ENCODE results near the gene GSTO2. TPM values are rescaled to one million over a fixed set of nuclear protein-coding genes. Genes with fewer than 3 reads are reported as not detected.
A peak's percentile ranks its signal among the peaks of the same experiment; 100 is the strongest.

GSTO2 gene
- total and polyA plus RNA-seq, 2 donors: 3.4 to 6.5 TPM

DNA sequence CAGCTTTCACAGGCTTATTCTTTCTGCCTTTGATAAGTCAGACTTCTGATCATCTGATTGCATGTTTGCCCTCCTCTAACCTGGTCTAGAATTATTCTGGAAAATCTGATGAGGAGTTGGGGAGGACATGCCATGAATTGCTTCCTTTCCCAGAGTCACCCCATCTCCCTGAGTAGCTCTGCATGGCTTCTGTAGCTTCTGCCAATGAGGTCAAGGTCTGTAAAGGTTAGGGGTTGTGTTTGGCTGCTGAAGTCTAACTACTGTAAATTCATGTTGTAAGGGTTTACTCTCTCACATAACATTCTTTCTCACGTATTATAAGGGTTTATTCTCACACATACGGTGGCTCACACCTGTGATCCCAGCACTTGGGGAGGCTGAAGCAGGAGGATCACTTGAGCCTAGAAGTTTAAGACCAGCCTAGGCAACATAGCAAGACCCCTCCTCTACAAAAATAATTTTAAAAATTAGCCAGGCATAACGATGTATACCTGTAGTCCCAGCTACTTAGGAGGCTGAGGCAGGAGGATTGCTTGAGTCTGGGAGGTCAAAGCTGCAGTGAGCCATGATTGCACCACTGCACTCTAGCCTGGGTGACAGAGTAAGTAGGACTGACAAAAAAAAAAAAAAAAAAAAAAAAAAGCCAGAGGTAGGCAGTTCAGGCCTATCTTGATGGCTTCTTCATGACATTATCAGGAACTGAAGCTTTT is 10.7 kb downstream of the GSTO2 start:
- Histone ChIP-seq H3K4me3 (ENCODE audit: low read depth, low read length) (no peak overlapping the region), H3K36me3 (ENCODE audit: insufficient read depth) (no peaks in the 10 kb centered on the region), H3K4me1 (ENCODE audit: insufficient read depth) (no peaks in the 10 kb centered on the region), H3K27ac (ENCODE audit: low read depth) (no peak overlapping the region)
- no peak for DNase-seq (ENCODE audit: extremely low spot score)
- 95% methylated on average over 3 of the region's 3 CpGs for WGBS

DNA sequence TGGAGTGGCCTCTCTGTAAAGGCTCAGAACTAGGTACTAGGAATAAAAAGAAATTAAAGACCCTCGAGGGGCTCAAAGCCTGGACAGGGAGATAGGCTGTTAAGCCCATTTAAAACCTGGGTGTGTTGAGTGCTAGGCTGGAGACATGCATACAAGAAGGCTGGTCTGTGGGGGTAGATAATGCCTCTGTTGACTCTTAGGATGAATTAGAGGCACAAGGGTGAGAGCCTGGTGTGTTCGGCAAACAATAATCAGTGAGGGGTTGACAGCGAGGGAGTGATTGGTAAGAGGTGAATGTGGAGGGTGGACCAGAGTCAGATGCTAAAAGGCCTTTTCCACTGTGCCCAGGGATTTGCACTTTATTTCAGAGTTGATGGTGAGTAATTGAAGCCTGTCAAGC is 12.7 kb downstream of the GSTO2 start:
- 81% methylated on average over 3 of the region's 3 CpGs for WGBS
- no peaks in the 10 kb centered on the region for H3K4me1 ChIP-seq (ENCODE audit: insufficient read depth)
- no peak overlapping the region for H3K4me3 ChIP-seq (ENCODE audit: low read depth, low read length)
- no peak for DNase-seq (ENCODE audit: extremely low spot score)
- H3K36me3 ChIP-seq (ENCODE audit: insufficient read depth): no peaks in the 10 kb centered on the region
- H3K27ac ChIP-seq (ENCODE audit: low read depth): no peak overlapping the region

DNA sequence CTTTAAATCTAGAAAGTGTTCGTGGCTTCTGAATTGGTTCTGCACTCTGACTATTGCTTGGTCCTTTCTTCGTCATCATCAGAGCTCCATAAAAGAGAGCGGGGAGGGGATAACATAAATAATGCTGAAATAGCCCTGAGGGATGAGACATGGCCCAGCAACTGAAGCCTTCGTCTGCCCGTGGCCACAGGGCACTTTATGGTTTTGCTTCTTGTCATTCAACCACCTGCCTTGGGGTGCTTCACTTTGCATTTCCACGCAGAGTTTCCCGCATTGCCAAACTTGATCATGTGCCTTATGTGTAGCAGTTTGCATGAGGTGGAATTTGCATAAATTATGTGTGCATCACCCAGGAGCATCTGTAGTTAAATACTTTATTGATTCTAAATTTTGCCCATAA is 15.9 kb downstream of the GSTO2 start:
- H3K4me3 ChIP-seq (ENCODE audit: low read depth, low read length): no peak overlapping the region

DNA sequence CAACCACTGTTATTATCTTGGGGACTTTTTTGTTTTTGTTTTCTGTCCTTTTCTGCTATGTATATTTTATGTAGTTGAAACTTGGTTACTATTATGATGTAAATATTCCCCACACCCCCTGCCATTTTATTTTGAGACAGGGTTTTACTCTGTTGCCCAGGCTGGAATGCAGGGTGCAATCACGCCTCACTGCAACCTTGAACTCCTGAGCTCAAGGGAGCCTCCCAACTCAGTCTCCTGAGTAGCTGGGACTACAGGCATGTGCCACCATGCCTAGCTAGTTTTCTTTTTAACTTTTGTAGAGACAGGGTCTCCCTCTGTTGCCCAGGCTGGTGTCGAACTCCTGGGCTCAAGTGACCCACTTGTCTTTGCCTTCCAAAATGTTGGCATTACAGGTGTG is 18.0 kb downstream of the GSTO2 start:
- Histone ChIP-seq H3K36me3 (ENCODE audit: insufficient read depth) (no peaks in the 10 kb centered on the region), H3K4me3 (ENCODE audit: low read depth, low read length) (no peak overlapping the region), H3K27ac (ENCODE audit: low read depth) (no peak overlapping the region), H3K4me1 (ENCODE audit: insufficient read depth) (no peaks in the 10 kb centered on the region)
- 84% methylated on average over 2 of the region's 2 CpGs for WGBS
- DNase-seq (ENCODE audit: extremely low spot score): no peak

More for the DNA sequence above, 15.9 kb downstream of the GSTO2 start:
- Histone ChIP-seq H3K27ac (ENCODE audit: low read depth) (no peak overlapping the region), H3K36me3 (ENCODE audit: insufficient read depth) (no peaks in the 10 kb centered on the region), H3K4me1 (ENCODE audit: insufficient read depth) (no peaks in the 10 kb centered on the region)
- WGBS: 71% methylated on average over 7 of the region's 7 CpGs
- no peak for DNase-seq (ENCODE audit: extremely low spot score)

DNA sequence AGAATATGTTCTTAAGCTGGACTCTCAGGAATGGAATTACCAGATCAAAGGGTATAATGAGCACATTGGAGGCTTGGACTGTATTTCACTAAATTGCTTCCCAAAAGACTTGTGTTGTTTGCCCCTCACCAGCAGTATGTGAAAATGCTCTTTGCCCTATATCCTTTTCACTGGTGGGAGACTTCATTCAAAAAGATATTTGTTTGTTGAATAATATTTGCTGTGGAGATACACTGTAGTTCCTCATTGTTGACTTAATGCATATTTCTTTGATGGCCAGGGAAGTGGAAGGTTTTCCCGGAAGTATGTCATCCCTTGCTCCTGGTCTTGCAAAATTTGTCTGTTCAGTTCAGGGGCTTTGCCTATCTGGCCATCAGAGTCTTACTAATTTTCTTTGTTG is 19.4 kb downstream of the GSTO2 start:
- no peaks in the 10 kb centered on the region for H3K4me1 ChIP-seq (ENCODE audit: insufficient read depth)
- H3K36me3 ChIP-seq (ENCODE audit: insufficient read depth): no peaks in the 10 kb centered on the region
- H3K4me3 ChIP-seq (ENCODE audit: low read depth, low read length): no peak overlapping the region
- 41% methylated on average over 1 of the region's 1 CpG for WGBS
- DNase-seq (ENCODE audit: extremely low spot score): no peak
- H3K27ac ChIP-seq (ENCODE audit: low read depth): no peak overlapping the region

DNA sequence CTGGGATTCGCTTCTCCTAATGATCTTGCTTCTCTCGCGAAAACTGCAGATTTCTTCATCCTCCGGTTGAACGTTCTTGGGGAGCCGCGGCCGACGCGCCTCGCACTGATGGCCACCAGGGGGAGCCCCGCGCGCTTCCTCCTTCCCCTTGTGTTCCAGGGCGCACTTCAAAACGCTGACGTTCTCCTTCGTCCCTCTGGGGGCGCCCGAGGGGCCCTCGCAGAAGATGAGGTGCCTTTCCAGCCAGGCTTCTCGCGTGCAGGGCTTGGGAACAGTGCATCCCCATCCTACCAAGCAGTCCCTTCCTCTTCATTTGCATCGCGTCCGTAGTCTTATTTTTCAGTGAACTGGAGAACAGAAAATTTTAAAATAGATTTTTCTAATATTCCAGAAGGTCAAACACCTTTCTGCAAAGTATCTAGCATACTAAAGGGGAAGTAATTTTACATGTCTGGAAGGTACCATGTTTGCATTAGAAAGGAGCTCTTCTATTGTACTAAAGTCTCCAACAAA is 22.5 kb downstream of the GSTO2 start:
- no peak overlapping the region for H3K4me3 ChIP-seq (ENCODE audit: low read depth, low read length)
- H3K27ac ChIP-seq (ENCODE audit: low read depth): no peak overlapping the region
- DNase-seq (ENCODE audit: extremely low spot score): peak; percentile 66
- no peaks in the 10 kb centered on the region for H3K4me1 ChIP-seq (ENCODE audit: insufficient read depth)
- WGBS: 1% methylated on average over 26 of the region's 26 CpGs
- no peaks in the 10 kb centered on the region for H3K36me3 ChIP-seq (ENCODE audit: insufficient read depth)

DNA sequence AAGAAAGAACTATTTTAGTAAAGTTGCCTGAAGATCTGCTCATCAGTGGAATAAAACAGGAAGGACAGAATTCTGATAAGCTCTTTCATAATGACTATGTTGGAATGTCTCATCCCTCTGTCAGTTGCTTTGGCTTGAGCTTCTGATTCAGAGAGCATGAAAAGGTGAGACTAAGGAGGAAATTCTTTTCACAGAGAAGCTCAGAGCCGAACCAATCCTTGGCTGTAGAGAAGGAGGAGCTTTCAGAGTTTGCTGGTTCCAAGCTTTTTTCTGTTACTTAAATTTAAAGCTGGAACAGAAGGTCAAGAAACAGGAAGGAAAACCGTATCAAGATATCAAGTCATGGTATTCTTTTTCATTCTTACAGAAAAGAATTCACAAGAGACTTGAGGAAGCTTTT is 24.0 kb downstream of the GSTO2 start:
- WGBS: 60% methylated on average over 2 of the region's 2 CpGs
- DNase-seq (ENCODE audit: extremely low spot score): no peak

DNA sequence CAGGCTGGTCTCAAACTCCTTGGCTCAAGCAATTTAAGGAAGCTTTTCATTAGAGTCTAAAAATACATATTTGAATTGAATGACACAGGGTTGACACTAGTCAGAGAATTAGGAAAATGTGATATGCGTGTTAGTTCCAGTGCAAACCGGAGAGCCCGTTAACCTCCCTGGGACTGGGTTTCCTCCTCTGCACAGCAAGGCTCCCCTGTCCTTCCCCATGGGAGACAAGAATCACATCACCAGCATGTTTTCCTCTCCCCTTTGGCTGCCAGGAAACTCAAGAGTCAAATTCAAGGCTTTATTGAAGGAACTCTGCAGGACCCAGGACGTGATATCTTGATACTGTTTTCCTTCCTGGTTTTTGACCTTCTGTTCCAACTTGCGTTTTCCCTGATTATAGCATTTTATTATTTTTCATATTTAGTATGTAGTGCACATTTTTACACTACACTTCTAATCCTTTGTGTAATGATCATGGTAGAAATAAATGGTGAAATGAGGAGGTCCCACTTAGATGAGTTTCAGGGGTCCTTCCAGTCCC is 24.9 kb downstream of the GSTO2 start:
- H3K36me3 ChIP-seq (ENCODE audit: insufficient read depth): no peaks in the 10 kb centered on the region
- no peaks in the 10 kb centered on the region for H3K4me1 ChIP-seq (ENCODE audit: insufficient read depth)
- H3K4me3 ChIP-seq (ENCODE audit: low read depth, low read length): no peak overlapping the region
- H3K27ac ChIP-seq (ENCODE audit: low read depth): no peak overlapping the region
- WGBS: 91% methylated on average over 5 of the region's 5 CpGs
- no peak for DNase-seq (ENCODE audit: extremely low spot score)

More for the DNA sequence above, 24.0 kb downstream of the GSTO2 start:
- Histone ChIP-seq H3K36me3 (ENCODE audit: insufficient read depth) (no peaks in the 10 kb centered on the region), H3K4me1 (ENCODE audit: insufficient read depth) (no peaks in the 10 kb centered on the region), H3K27ac (ENCODE audit: low read depth) (no peak overlapping the region), H3K4me3 (ENCODE audit: low read depth, low read length) (no peak overlapping the region)

DNA sequence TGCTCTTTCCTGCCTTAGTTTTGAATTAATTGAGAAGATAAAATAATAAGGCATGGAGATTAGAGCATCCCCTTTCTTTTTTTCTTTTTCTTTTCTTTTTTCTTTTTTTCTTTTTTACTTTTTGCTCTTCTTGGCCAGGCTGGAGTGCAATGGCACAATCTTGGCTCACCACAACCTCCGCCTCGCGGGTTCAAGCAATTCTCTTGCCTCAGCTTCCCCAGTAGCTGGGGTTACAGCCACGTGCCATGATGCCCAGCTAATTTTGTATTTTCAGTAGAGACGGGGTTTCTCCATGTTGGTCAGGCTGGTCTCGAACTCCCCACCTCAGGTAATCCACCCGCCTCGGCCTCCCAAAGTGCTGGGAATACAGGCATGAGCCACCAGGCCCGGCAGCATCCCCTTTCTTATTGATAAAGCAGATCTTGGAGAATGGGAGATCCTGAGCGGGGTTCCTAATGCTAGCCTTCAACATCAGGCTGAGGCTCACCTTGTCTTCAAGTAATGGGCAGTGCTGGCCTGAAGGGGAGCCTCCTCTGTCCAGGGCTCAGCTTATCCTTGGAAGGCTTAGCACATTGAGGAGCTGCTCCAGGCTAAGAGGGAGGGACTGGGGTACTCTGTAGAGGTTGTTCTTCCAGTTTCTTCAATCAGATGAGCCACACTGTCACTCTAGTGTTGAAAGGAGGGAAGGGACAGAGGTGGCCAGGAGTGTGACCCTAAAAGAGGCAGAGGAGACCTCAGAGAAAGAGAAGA is 27.9 kb downstream of the GSTO2 start:
- 97% methylated on average over 10 of the region's 10 CpGs for WGBS
- no peaks in the 10 kb centered on the region for H3K4me1 ChIP-seq (ENCODE audit: insufficient read depth)
- H3K4me3 ChIP-seq (ENCODE audit: low read depth, low read length): no peak overlapping the region
- H3K36me3 ChIP-seq (ENCODE audit: insufficient read depth): no peaks in the 10 kb centered on the region
- H3K27ac ChIP-seq (ENCODE audit: low read depth): no peak overlapping the region
- DNase-seq (ENCODE audit: extremely low spot score): no peak

DNA sequence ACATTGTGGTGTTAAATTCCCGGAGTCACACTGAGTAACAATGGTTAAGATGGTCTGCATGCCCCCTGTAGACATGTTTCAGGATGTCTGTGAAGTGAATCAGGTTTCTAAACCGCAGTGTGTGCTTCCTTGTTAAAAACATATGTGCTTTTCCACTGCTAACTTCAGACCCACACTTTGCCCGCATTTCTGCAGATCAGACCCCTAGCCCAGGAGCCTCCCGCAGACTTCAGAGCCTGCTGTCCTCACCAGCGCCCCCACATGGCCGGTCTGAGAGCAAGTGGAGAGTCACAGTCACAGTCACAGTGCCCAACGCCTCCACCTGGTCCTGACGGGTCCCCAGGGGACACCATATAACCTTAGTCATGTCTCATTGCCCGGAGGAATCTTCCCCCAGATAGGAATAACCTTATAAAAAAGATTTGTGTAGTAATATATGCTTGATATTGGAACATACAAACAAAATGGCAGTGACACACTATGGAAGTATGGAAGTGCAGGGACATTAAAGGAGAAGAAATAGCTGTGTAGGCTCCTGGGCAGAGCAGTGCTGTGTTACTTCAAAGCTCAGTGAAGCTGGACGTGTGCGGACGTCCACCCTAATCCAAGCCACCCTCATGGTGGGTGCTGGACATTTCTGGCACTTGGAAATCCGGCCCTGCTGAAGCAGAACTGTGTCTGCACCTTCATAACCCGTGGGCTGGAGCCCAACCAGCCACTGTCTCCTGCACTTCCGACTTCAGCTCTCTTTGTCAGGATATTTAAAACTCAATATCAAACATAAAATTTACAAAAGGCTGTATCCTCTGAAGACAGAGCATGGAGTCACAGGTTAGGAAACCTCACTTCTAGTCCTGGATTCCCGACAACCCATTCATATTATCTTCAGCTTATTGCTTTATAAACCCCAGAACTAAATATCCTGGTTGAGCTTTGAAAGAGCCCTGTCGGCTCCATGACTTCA is 29.0 kb downstream of the GSTO2 start:
- DNase-seq (ENCODE audit: extremely low spot score): no peak
- no peaks in the 10 kb centered on the region for H3K4me1 ChIP-seq (ENCODE audit: insufficient read depth)
- WGBS: 62% methylated on average over 17 of the region's 17 CpGs
- H3K36me3 ChIP-seq (ENCODE audit: insufficient read depth): no peaks in the 10 kb centered on the region
- no peak overlapping the region for H3K4me3 ChIP-seq (ENCODE audit: low read depth, low read length)
- H3K27ac ChIP-seq (ENCODE audit: low read depth): no peak overlapping the region

DNA sequence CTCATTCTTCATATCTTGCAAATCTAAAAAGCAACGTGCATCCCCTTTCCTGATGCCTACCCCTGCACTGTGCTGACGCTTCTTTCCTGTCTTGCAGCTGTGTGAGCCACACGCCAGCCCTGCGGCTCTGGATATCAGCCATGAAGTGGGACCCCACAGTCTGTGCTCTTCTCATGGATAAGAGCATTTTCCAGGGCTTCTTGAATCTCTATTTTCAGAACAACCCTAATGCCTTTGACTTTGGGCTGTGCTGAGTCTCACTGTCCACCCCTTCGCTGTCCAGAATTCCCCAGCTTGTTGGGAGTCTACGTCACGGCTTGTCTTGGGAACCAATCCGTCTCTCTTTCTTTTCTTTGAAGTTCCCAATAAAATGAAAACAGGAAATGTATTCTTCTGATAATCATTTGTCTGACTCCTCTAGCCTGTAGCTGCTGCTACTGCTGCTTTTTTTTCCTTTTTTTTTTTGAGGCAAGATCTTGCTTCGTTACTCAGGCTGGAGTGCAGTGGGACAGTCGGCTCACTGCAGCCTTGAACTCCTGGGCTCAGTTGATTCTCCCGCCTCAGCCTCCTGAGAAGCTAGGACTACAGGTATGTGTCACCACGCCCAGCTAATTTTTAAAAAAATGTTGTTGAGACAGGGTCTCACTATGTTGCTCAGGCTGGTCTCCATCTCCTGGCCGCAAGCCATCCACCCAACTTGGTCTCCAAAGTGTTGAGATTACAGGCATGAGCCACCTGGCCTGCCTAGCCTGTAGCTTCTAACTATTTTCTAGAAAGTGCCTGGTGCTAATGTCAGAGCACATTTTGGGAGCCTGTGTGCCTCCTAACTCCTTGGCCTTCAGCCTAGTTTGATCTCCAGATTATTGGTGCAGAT is 30.3 kb downstream of the GSTO2 start:
- 43% methylated on average over 13 of the region's 13 CpGs for WGBS
- Histone ChIP-seq H3K4me1 (ENCODE audit: insufficient read depth) (no peaks in the 10 kb centered on the region), H3K27ac (ENCODE audit: low read depth) (peak overlapping the region; percentile 57), H3K36me3 (ENCODE audit: insufficient read depth) (no peaks in the 10 kb centered on the region), H3K4me3 (ENCODE audit: low read depth, low read length) (no peak overlapping the region)
- DNase-seq (ENCODE audit: extremely low spot score): no peak

DNA sequence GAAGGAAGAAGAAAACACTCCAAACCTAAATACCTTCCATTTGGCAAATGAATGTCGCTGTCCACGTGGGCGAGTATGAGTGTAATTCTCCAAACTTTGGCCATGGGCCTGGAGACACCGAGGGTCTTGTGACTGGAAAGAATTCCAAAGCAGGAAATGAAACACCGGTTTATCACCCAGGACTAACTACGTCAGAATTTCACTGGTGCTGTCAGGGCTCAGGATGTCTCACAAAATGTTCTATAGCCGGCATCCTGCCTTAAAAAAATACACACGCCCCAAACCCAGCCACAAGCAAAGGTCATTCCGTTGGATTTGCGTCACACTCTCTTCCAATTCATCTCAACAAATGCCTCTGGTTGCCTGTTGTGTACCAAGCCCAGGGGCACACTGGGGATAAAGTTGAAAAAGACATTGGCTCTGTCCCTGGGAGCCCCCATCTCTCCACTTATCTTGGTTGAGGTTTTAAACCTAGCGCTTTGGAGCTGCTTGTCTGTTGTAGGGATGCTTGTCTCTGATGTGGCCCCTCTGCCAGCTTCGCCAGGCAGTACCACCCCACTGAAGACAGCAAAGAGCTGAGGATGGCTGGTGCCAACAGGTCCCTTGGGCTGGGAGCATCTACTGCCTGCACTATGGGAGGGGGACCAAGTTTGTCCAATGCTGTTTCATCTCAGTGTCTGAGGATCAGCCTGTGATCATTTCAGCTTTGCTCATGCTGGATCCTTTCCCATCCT is 31.2 kb downstream of the GSTO2 start:
- H3K4me1 ChIP-seq (ENCODE audit: insufficient read depth): no peaks in the 10 kb centered on the region
- H3K36me3 ChIP-seq (ENCODE audit: insufficient read depth): no peaks in the 10 kb centered on the region
- DNase-seq (ENCODE audit: extremely low spot score): no peak
- peak overlapping the region; percentile 12 for H3K27ac ChIP-seq (ENCODE audit: low read depth)
- H3K4me3 ChIP-seq (ENCODE audit: low read depth, low read length): no peak overlapping the region
- 40% methylated on average over 12 of the region's 12 CpGs for WGBS
